HG03521 (cell line): ENCODE measurements around the gene ZNF747.
"Not testable (repeated sequence)": the region's sequence is repeated elsewhere in the genome, so short reads cannot be mapped to it uniquely, and the experiment has no call there.

ENCODE experiments used
- ATAC-seq: cut with Tn5 transposase; IDR thresholded peaks from one replicate; pipeline ENCODE4 v1.9.1; 2021; ENCODE audit warnings: mild to moderate bottlenecking, moderate library complexity; ENCODE audit not compliant: unreplicated experiment

ZNF747 gene

GRCh38 chr16:30535106-30535776 lies 583 bp upstream of the ZNF747 start:
- peak; percentile 4 for ATAC-seq

- ATAC-seq, result peak; percentile 13
Measured at GRCh38 chr16:30533748-30534367, 800 bp downstream of the ZNF747 start.

- ATAC-seq, result no peak
Measured at GRCh38 chr16:30533146-30533522, 1.5 kb downstream of the ZNF747 start.

- no peak for ATAC-seq
Measured at GRCh38 chr16:30532285-30533145, 2.1 kb downstream of the ZNF747 start.

GRCh38 chr16:30530163-30531037 lies 4.3 kb downstream of the ZNF747 start:
- ATAC-seq, result no peak

DNA sequence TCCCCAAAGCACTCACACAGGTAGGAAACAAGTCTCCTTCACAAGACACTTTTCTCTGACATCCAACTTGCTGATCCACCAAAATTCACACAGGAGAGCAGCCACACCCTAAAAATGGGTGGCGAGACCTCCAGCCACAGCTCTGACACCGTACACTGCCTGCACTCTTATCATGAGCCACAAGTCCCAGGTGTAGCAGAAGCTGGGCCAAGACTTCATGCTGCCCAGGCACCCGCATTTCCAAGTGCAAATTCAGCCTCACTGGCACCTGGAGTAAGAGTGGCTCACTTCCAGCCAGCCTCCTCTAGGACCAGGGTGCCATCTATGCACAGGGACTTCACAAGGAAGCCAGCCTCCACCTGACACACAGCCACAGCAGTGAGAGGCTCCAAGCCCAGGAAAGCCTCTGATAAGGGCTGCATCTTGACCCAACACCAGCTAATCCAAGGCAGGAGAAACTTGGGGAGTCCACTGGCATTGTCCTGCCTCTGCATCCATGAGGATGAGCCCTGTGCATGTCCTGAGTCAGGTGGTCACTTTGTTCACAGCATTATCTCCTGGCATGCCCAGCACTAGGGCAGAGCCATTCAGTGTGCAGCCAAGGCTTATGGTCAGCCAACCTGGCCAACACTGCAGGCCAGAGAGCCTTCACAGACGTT lies 5.7 kb downstream of the ZNF747 start:
- no peak for ATAC-seq

DNA sequence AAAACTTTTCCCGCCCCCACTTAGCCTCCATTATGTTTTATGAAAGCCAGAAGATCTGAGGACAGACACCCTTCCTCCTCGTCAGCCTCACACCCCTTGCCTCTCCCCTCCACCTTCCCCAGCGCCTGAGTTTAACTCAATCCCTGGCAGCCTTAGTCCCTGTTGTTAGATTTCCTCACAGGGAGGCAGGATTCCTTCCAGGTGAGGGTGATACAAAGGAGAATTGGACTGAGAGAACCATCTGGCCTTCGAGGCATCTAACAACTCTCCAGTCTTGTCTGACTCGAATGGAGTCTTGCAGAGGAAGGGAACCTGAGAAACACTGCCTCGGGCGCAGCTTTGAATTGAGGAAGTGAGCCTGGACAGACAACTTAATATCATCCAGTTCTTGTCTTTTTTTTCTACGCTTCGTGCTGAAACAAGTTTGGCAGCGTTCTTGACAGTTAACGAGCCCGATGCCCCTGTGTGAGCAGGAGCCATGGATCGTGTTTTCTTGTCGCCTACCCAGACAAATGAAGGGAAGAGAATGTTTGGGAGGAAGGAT lies 7.0 kb downstream of the ZNF747 start:
- no peak for ATAC-seq

- peak; percentile 86 for ATAC-seq
Measured at GRCh38 chr16:30526823-30527634, 7.6 kb downstream of the ZNF747 start.

DNA sequence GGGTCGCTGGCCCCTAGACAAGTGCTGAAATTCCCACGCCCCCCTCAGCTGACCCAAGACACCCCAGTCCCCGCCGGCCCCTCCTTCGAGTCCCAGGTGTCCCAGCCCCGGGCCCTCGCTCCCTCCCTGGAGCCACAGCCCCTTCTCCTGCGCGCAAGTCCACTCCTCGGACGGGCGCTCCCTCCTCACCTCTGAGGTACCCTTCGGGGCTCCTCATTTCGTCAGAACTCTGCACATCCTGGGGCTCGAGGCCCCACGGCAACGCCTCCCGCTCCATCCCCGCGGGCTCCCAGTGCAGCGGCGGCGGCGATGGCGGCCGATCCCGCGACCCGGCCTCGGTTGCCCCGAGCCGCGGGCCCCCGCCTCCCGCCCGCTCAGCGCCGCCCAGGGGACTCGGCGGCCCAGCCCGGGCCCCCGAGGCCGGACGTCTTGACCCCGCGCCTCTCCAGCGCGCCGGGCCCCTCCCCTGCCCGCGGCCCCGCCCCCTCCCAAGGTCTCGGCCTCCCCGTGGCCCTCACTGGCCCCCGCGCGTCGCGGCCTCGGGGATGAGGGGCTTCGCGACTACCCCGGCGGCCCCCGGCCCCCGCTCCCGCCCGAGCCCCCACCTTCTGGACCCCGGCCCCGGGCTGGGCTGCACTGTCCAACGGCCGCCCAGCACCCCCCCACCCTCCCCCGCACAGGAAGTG lies 8.4 kb downstream of the ZNF747 start, which contains the start of gene ZNF768:
Gene ZNF768 (minus strand): TSS at position 430 of the 686 bp plus-strand sequence. CDS start 153 bp downstream, at position 277.
- ATAC-seq, result peak; percentile 21

- no peak for ATAC-seq
Measured at GRCh38 chr16:30525844-30526136, 8.9 kb downstream of the ZNF747 start.

GRCh38 chr16:30524575-30525568 lies 9.8 kb downstream of the ZNF747 start:
- ATAC-seq, result no peak

- ATAC-seq, result no peak
Measured at GRCh38 chr16:30523768-30524574, 10.7 kb downstream of the ZNF747 start.

- not testable (repeated sequence) for ATAC-seq
Measured at GRCh38 chr16:30522702-30523463, 11.8 kb downstream of the ZNF747 start.

- ATAC-seq, result no peak
Measured at GRCh38 chr16:30521873-30522641, 12.6 kb downstream of the ZNF747 start.

GRCh38 chr16:30521476-30521872 lies 13.2 kb downstream of the ZNF747 start:
- no peak for ATAC-seq
